ENCODE measurements around the gene TMEM43. TPM values are rescaled to one million over a fixed set of nuclear protein-coding genes. Genes with fewer than 3 reads are reported as not detected.

Gene TMEM43
- total and polyA plus RNA-seq, 2 of the 8 experiments (the other 6 are each of a cell fraction or from before 2014, with no cell fraction given) = 27.0 to 33.7 TPM

GRCh38 chr3:14132689-14133088 lies 7.8 kb downstream of the TMEM43 start:
- TF ChIP-seq NANOG (IDR thresholded peaks at IDR 0.05; ENCODE audit: insufficient read depth, low read depth, low read length, poor library complexity, severe bottlenecking) = no peak
- no peak for TF ChIP-seq HDAC6 (IDR thresholded peaks at IDR 0.05; ENCODE audit: low read depth, low read length)
- TF ChIP-seq EZH2 (IDR thresholded peaks at IDR 0.05; ENCODE audit: low read depth, low read length, severe bottlenecking) = no peak
- TF ChIP-seq JUND (IDR thresholded peaks at IDR 0.05; ENCODE audit: low read length) = no peak
- TF ChIP-seq SIN3A (conservative IDR thresholded peaks at IDR 0.05 in 1 of 2, IDR thresholded peaks at IDR 0.05 in 1 of 2; ENCODE audit: low read depth in 1 of 2, low read length in 2 of 2) = no peak
- no peak for TF ChIP-seq ATF2 (IDR thresholded peaks at IDR 0.05; ENCODE audit: low read length)
- 90% methylated on average over 6 of the region's 6 CpGs; no CpG with 5 or more reads in 1 of the 2 experiments for WGBS, 2 experiments (ENCODE audit: extremely low coverage in 1 of 2, insufficient coverage in 1 of 2, insufficient read length in 1 of 2, insufficient replicate concordance in 2 of 2, low coverage in 1 of 2, low lambda C conversion rate in 2 of 2, missing lambda C conversion rate in 1 of 2)
- CTCF ChIA-PET (ENCODE audit: partially characterized antibody) = interaction anchor here (1.1 to 1.5 kb wide), 2 partner anchors 19 to 237 kb away, joined by 5 to 6 read pairs; no protein-coding TSS in a partner anchor

More at GRCh38 chr3:14132689-14133088, 7.8 kb downstream of the TMEM43 start:
- POLR2A ChIA-PET (ENCODE audit: partially characterized antibody) = interaction anchor here (1.2 kb wide), 1 partner anchor 51 kb away, joined by 3 read pairs; no protein-coding TSS in a partner anchor
- Histone ChIP-seq H3K9me3 (ENCODE audit: insufficient read depth in 2 of 2, low read depth in 1 of 2, low read length in 1 of 2) (no peaks in the 10 kb centered on the region), H4K8ac (ENCODE audit: extremely low read depth, insufficient read depth, low read length) (no peak overlapping the region), H2AK5ac (ENCODE audit: low read depth, low read length) (no peak overlapping the region), H2BK120ac (replicated peaks; ENCODE audit: low read depth, low read length) (no peak overlapping the region), H3K79me1 (ENCODE audit: low read depth, low read length) (0 out of 2 replicates have a peak, but pooled peaks cover 2% of the 10 kb centered on the region), H3K4ac (replicated peaks; ENCODE audit: insufficient read length, low read depth, low read length) (no peak overlapping the region), H3K4me3 (ENCODE audit: extremely low read depth in 1 of 4, insufficient read depth in 2 of 4, low read depth in 3 of 4, low read length in 4 of 4) (no peak overlapping the region), H3K36me3 (ENCODE audit: control insufficient read depth in 2 of 4, insufficient read depth in 4 of 4, low read length in 3 of 4) (peaks cover 12 to 43% (median 30%) of the 10 kb centered on the region in 4 experiments), H2BK12ac (ENCODE audit: low read depth, low read length) (no peak overlapping the region), H3K9ac (replicated peaks in 1 of 4; ENCODE audit: extremely low read depth in 1 of 4, low read depth in 3 of 4, low read length in 3 of 4) (no peak overlapping the region), H3K14ac (ENCODE audit: insufficient read length) (no peak overlapping the region), H2BK15ac (ENCODE audit: low read length) (no peak overlapping the region), H3K23ac (ENCODE audit: insufficient read length) (no peak overlapping the region), H4K20me1 (replicated peaks in 1 of 2; ENCODE audit: control insufficient read depth in 1 of 2, insufficient read depth in 2 of 2, low read length in 2 of 2) (peaks cover 0 to 10% of the 10 kb centered on the region in 2 experiments), H3K56ac (replicated peaks; ENCODE audit: insufficient read length, low read depth, low read length) (no peak overlapping the region), H2BK20ac (ENCODE audit: low read length) (no peak overlapping the region), H3K4me2 (ENCODE audit: insufficient read depth in 1 of 2, low read depth in 2 of 2, low read length in 2 of 2) (no peak overlapping the region), H3K27me3 (replicated peaks in 1 of 4; ENCODE audit: control insufficient read depth in 3 of 4, extremely low read depth in 1 of 4, insufficient read depth in 3 of 4, low read length in 3 of 4) (no peaks in the 10 kb centered on the region), H4K91ac (replicated peaks; ENCODE audit: insufficient read length, low read length) (no peak overlapping the region), H4K5ac (ENCODE audit: insufficient read length, low read depth, low read length) (no peak overlapping the region), H3K18ac (ENCODE audit: extremely low read depth, low read length) (no peak overlapping the region), H3K23me2 (ENCODE audit: low read depth, low read length) (no peaks in the 10 kb centered on the region), H2BK5ac (ENCODE audit: low read depth, low read length) (no peak overlapping the region), H3K27ac (ENCODE audit: low read depth, low read length) (no peak overlapping the region), H2AFZ (ENCODE audit: low read length) (no peak overlapping the region), H3K4me1 (replicated peaks in 1 of 4; ENCODE audit: control insufficient read depth in 3 of 4, insufficient read depth in 4 of 4, low read length in 3 of 4) (no peaks in the 10 kb centered on the region), H3K79me2 (ENCODE audit: control insufficient read depth in 1 of 2, insufficient read depth in 2 of 2, low read length in 2 of 2) (peaks cover 1 to 7% of the 10 kb centered on the region in 2 experiments; a peak in 2 of 4 replicates)
- FAIRE-seq (no peak), DNase-seq (ENCODE audit: low read depth in 1 of 2, low spot score in 2 of 2) (no peak)
